Measurements from ENCODE around the gene CRACR2A.

- TF ChIP-seq CTCF (conservative IDR thresholded peaks at IDR 0.05 in 1 of 2, IDR thresholded peaks at IDR 0.05 in 1 of 2; ENCODE audit: extremely low read depth in 1 of 2, insufficient read depth in 1 of 2, low read depth in 1 of 2, low read length in 2 of 2): no peak
- TF ChIP-seq EZH2 (IDR thresholded peaks at IDR 0.05; ENCODE audit: borderline replicate concordance, low read length): no peak
Observed at GRCh38 chr12:3768911-3769447, 16.1 kb upstream of the CRACR2A start.

All from mammary epithelial cell (primary cell).